NCI-H1048 (cell line): ENCODE measurements around the gene CHSY3.

ENCODE experiments used
- DNase-seq: peaks from one replicate; lab custom pipeline; 2025; lab: John Stamatoyannopoulos, UW

The CHSY3 gene

DNA sequence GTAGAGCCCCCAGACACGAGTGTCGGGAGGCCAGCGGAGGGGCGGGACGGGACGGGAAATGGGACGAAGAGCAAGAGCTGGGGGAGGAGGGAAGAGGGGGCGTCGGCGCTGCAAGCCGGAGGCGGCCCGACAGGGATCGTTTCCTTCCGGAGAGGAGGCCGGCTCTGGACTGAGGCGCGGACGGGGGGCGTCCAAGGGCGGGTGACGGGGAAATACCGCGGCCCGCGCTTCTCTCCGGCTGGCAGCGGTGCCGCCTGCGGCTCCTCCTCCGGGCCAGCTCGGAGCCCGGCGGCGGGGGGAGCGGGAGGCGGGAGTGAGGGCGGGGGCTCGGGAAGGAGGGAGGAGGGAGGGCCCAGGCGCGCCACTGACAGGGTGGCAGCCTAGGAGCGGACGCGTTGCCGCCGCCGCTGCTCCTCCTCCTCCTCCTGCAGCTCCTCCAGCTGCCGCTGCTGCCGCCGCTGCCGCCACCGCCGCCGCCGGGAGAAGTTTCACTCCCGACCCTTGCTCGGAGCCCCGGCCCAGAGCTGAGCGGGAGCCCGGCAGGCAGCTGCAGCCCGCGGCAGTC lies at the start of gene CHSY3:
CHSY3 (plus strand) TSS at position 364 of the 565 bp plus-strand sequence.
- no peak for DNase-seq

DNA sequence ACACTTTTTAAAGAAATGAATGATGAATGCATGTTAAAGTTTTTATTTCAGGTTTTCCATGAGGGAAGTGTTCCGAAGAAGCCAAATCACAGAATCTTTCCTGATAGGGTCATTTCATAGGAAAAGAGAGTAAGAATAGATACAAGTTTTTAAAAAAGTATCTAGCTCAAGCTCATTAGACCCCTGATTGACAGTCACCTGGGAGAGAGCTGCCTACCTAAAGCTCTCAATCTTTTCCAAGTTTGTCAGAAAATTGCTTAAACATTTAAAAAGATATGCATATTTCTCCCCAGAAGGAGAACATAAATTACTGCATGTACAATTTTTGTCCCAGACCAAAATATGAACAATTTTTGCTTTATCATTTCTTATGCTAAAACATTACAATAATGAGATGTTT lies 47.9 kb upstream of the CHSY3 start:
- no peak for DNase-seq

DNA sequence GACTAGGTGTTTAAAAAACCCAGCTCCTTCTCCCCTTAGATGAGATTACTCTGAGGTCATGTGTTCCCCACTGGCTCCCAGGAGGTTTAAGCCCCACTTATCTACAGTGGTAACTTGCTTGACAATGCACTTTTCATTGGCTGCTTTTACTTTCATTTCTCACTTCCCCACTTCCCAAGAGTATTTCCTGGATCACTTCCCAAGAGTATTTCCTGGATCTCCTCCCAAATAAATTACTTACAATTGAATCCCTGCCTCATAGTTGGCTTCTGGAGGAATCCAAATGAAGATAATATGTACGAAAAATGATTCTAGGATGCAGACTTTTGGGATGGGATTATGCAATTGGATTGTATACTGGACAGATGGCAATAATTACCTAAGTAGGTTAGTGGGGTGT lies 47.1 kb upstream of the CHSY3 start:
- no peak for DNase-seq

DNA sequence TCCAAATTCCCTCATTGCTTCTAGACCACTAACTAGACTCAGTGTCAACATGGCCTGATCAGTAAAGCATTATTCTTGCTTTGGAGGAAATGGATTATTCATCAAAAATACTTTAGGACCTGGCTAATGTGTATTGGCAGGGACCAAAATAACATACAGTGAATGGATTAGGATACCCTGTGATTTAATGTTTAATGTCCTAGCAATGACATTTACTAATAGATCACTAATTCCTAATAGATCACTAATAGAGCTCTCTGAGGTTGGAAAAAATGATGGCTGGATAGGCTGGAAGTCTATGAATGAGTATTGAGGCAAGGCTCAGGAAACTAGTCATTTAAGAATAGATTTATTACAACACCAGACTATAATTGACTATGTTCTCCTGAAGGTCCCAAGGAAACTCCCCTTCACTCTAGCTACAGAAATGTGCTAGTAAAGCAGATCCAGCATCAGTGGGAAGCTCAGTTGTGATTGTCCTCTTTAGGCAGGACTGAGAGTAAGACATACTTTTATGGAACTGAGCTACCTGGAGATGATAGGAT lies 46.1 kb upstream of the CHSY3 start:
- no peak for DNase-seq

DNA sequence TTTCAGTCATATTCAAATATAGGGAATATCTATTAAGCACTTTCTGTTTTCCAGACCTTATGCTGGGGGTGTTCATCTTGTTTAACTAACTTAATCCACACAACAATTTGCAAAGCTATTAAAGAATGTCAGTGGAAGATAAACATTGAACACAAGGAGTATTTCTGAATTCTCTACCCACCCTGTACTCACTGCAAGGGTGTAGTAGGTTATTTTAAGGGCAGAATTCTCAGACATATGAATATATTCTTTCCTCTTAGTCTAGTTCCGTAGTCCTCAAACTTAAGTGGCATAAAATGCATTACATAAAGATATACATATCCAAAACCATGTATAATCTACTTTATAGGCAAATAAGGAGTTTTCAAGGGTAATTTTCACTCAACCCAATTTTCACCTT lies 19.9 kb upstream of the CHSY3 start:
- DNase-seq: no peak

DNA sequence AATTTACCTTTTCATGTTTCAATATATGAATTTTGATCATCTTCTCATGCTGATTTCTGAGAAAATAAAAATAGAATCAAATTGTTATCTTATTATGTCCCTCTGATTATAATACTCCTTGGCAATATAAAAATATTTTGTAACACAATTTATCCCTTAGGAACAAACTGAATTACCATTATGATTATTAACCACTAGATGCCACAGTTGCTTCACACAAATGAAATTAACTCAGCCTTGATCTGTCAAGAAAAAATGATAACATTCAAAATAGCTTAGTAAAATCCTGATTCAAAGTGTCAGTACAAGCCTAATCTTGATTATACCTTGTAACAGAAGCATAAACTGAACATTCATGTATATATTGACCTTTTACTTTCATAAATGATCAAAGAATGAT lies 4.8 kb upstream of the CHSY3 start:
- DNase-seq: no peak

DNA sequence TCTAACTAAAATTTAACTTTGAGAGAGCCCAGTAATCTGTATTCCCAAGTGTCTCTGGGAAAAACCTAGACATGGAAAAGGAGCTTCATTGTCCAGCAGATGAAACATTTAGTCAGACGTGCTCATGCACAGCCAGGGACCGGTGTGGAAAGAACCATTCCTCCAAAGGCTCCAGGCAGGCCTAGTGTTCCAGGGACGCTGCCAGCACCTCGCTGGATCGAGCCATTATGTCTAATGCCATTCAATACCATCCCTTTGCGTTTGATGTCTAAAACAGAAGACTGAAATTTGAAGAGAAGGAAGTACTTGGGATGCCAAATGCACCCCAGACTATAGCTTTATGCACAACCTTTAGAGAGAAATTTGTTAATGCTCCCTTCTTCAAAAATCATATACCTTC lies 1.4 kb upstream of the CHSY3 start:
- DNase-seq: no peak

DNA sequence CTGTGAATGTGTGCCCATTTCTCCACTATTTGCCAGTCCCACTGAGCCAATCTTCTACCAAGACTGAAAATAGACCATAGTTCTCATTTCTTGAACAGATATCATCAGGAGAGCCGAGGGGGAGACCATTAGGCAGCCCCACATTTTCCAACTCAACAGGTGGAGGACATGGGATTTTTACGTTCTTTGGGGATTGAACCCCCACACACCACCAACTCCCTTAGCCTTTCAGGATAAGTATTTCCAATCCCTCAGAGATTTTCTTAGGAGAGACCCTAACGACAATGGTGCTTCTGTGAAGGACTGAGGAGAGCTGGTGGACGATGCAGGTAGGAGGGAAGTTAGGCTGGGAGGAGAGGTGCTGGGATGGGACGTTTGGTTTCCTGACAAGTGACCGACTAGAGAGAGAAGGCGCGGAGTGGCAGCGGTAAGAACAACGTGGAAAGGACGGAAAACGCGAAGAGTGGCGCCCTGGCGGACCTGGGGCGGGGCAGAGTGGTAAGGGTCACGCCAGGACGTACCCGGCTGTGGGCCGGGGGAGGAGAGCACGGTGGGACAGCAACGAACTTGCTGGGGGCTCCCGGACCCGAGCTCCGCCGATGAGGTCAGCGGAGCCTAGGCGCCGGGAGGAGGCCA lies 681 bp upstream of the CHSY3 start:
- DNase-seq: no peak

DNA sequence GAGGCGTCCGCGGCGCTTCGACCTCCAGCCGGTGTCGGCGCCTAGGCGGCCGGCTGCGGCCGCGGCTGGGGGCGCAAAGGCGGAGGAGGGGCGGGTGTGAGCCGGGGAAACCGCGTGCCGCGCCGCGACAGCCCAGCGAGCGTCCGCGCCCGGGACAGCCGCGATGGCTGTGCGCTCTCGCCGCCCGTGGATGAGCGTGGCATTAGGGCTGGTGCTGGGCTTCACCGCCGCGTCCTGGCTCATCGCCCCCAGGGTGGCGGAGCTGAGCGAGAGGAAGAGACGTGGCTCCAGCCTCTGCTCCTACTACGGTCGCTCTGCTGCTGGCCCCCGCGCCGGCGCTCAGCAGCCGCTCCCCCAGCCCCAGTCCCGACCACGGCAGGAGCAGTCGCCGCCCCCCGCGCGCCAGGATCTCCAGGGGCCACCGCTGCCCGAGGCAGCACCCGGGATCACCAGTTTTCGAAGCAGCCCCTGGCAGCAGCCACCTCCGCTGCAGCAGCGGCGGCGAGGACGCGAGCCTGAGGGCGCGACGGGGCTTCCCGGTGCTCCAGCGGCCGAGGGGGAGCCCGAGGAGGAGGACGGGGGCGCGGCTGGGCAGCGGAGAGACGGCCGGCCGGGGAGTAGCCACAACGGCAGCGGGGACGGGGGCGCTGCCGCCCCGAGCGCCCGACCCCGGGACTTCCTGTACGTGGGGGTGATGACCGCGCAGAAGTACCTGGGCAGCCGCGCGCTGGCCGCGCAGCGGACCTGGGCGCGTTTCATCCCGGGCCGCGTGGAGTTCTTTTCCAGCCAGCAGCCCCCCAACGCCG lies 605 bp downstream of the CHSY3 start:
- DNase-seq: no peak

DNA sequence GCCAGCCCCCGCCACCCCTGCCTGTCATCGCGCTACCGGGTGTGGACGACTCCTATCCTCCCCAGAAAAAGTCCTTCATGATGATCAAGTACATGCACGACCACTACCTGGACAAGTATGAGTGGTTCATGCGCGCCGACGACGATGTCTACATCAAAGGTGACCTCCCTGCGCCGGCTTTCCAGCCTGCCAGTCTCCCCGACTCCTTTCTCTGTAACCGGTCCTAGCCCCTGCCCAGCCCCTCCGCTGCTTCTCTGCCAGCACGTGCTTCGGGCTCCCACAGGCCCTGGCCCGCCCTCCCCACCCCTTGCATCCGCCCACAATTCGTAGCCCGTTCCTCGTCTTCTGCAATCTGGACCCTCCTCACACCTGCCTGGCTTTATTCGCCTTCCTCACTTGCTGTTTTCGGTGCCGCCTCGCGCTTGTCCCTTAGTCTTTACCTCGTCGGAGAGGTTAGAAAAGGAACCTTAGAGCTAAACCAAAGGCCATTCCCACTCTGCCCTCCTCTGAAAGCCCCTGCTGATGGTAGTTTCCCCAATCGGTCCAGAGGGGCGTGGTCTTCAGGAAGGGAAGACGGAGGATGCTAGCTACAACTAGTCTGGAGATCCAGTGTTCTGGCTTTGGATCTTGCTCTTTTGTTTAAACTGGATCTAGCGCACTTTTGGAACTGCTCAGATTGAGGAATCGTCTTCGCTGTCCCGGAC lies 1.4 kb downstream of the CHSY3 start:
- no peak for DNase-seq

DNA sequence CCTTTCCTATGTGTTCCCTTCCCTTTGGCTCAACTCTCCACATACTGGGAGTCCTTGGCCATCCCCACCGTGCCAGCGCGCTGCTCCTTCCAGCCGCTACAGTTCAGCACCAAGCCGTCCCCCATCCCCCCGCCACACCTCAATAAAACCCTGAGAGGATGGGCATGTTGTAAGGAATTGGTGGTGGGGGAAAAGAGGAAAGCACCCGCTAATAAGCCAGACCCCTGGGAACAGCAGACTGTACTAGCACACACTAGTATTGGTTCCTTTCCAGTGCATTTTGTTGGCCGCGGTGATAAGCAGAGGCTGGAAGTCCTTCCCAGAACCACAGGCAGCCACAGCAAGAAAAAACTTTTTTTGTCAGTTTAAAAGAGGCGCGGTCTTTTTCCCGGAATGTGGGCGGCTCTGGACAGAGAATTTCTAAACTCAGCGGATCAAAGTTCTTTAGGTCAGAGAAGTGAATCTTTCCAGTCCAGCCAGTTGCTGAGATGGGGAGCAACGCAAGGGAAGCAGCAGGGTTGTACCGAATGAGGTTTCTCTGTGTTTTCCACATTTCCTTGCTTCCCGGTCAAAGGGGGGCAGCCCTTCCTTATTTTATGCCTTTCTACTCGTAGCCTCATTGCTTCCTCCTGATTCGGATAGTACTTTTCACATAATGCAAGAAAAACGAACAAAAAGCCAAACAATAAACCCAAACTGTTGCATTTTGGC lies 2.1 kb downstream of the CHSY3 start:
- no peak for DNase-seq

DNA sequence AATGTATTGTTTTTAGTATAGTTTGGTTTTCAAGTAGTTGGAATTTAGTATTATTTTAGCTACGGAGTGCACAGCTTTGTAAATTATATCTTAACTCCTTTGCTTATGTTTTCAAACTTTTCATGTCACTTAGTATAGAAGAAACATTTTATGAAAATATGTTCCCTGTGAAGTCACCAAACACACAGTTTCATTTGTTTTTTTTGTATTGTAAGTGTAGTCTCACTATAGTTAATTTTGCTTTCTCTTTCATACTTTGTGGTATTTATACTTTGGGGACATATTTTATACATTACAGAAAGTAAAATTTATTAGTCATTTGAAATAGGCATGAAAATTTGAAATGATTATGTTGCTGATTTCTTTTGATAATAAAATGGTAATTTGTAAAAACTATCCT lies 5.0 kb downstream of the CHSY3 start:
- no peak for DNase-seq

DNA sequence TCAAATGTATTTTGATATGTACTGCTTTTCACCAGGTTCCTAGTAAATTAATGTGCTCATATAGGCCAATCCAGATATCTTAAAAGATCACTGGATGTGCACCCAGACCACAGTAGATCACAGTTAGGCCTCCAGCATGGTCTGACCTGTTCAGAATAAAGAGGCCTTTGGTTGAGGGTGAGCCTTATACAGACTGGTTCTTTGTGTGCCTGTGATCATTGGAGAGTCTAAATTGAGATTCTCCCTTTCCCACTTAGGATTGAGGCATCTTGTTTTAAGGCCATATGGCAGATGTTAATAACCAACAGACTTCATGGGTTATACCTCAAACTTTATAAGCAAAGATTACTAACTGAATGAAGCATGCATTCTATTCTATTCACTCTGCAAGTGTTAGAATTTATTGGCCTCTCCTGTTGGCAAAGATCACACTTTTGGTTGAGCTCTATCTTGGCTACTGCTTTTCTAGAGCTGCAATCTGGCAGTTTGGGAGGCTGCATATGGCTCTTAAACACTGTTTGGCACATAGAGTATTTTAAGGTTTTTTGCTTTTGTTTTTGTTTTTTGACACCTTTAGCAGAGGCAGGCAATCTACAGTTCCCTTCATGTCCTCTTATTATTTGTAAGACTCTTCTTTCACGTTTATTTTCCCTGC lies 8.5 kb downstream of the CHSY3 start:
- DNase-seq: no peak

DNA sequence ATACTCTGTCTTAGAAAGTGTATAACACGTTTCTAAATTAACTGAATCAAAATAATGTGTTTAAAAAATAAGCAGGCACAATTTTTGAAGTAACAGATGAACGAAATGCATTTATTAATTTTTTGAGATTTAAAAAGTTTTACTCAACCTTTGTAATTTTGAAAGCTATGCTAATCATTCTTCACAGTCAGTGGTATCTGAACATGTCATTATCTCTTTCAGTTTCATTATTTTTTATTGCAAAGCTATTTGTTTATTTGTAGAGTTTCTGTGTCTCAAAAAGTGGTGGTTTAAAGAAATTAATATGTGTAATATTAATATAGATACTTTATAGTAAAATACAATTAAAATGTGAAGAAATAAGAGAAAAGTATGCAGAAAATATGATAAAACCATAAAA lies 11.2 kb downstream of the CHSY3 start:
- no peak for DNase-seq

DNA sequence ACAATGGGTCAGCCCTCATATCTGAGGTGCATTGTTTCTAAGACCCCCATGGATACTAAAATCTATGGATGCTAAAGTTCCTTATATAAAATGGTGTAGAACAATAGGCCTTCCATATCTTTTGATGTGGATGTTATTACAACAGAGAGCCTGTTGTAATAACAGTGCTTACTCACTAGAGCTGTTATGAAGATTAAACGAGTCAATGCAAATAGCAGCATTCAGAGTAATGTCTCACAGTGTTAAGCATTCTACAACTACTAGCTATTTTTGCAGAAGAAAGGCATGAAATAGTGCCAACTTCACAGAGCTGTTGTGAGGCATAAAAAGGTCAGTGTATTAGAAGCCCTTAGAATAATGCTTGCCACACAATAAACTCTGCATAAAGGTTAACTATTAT lies 13.0 kb downstream of the CHSY3 start:
- no peak for DNase-seq

DNA sequence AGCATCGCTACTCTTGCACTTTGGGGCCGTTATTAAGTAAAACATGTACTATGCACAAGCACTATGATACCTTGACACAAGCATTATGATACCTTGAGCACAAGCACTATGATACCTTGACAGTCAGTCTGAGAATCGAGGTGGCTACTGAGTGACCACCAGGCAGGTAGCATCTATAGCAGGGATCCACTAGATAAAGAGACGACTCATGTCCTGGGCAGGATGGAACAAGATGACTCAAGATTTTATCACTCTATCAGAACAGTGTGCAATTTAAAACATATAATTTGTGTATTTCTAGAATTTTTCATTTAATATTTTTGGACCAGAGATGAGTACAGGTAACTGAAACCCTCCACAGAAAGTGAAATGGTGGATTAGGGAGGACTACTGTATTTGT lies 16.9 kb downstream of the CHSY3 start:
- DNase-seq: no peak

DNA sequence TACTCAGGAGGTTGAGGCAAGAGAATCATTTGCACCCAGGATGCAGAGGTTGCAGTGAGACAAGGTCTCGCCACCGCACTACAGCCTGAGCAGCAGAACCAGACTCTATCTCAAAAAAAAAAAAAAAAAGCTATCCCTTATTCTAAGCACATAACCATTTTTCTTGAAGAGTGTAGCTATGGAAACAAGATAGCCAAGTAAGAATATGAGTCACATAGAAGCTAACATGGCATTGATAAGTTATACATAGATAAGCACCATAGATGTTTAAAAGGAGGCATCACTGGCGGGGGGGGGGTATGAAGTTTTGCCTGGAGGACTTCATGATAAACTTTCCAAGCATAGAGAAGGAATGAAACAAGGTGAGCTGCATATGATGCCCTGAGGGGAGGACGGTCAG lies 26.0 kb downstream of the CHSY3 start:
- DNase-seq: no peak

DNA sequence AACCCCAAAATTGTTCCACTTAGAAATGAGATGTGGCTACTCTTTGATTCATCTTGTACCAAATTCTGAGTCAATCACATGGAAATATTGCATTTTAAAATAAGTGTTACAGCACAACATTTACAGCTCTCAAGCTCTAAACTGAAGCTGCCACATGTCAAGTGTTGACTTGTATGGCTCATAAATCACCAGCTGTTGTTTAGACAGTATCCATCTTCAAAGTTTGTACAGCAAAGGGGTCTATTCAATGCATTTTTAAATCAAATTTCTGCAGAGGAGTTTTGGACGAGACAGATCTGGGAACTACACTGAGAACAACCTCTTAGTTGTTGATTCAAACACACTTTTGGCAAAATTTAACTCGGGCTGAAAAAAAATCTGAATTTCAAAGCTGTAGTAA lies 31.4 kb downstream of the CHSY3 start:
- no peak for DNase-seq

DNA sequence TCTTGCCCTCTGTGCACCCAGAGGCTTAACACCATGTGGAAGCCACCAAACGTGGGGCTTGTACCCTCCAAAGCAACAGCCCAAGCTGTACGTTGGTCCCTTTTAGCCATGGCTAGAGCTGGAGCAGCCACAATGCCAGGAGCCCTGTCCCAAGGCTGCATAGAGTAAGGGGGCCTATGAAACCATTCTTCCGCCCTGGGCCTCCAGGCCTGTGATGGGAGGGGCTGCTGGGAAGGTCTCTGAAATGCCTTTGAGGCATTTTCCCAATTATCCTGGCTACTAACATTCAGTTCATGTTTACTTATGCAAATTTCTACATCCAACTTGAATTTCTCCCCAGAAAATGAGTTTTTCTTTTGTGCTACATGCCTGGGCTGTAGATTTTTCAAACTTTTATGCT lies 33.8 kb downstream of the CHSY3 start:
- DNase-seq: no peak

DNA sequence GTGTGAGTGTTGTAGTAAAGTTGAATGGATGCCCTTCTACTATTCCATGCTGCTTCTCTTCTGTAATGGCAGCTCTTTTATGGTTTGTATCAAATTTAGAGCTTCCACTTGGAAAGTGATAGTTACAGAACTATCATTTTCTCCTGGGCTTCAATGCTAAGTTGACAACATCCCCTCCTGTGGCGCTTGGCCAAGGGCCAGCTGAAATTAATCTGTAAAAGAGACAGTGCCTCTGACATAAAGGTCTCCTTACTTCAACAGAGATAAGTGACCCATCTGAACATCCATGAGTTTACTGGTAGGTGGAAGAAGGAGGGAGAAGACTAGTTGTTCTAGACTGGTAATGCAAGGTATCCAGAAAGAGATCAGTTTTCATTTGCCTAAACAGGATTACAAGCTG lies 39.7 kb downstream of the CHSY3 start:
- DNase-seq: no peak

DNA sequence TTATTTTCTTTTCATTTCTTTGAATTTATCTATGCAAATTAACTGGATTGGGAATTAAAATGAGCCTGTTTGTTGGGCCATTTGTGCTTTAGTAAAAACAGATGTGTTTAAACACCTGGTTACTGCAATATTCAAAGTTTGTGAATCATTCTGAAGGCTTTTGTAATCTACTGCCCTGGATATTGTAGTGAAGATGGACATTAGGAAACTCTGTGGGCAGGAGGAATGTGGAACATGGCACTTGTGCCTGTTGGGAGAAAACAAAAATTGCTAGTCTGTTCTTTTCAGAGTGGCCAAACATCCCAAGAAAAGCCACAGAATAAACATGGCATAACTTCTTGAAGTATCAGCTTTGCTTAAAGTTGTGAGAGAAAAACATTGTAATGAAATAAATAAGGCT lies 40.8 kb downstream of the CHSY3 start:
- no peak for DNase-seq
